ENCODE results near the gene MPPE1. TPM values are rescaled to one million over a fixed set of nuclear protein-coding genes. Genes with fewer than 3 reads are reported as not detected.

Gene MPPE1
- total and polyA plus RNA-seq, 10 of the 15 experiments (the other 5 are each of a cell fraction or from before 2014, with no cell fraction given), result 13.8 to 34.5 (median 27.6) TPM

DNA sequence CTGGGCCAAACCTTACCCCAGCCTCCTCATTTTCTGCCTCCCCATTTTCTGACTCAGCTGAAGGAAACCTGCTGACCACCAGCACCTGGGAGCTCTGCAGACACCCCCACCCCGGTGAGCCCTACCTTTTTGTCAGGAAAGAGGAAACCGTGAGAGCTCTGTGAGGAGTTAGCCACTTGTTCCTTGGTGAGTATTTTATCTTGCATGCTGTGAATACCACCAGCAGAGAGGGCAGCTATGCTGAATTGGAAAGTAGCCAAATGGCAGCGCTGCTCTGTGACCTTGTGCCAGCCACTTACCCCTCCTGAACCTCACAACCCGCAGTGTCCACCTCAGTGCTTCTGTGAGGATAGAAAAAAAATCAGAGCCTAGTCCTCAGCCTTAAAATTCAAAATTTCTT is 2.5 kb downstream of the MPPE1 start:
- CTCF ChIA-PET, result interaction anchor here (0.8 to 1.8 kb wide), 3 partner anchors 10 to 58 kb away, joined by 3 to 7 read pairs (median 5); no protein-coding TSS in a partner anchor
- FAIRE-seq (no peak), DNase-seq (ENCODE audit: low read depth, low spot score) (no peak), ATAC-seq (no peak)
- H3K27ac ChIP-seq (ENCODE audit: control insufficient read depth, insufficient read depth), result no peak overlapping the region
- H3K4me1 ChIP-seq (ENCODE audit: control insufficient read depth, insufficient read depth, low read length), result peaks cover 5% of the 10 kb centered on the region
- TF ChIP-seq CBFB (IDR thresholded peaks at IDR 0.05; ENCODE audit: low read depth), result no peak
- TF ChIP-seq SIX5 (IDR thresholded peaks at IDR 0.05; ENCODE audit: low read depth, low read length, severe bottlenecking), result no peak
- H3K9me3 ChIP-seq (replicated peaks; ENCODE audit: control insufficient read depth, insufficient read depth, low read length), result no peaks in the 10 kb centered on the region
- no peaks in the 10 kb centered on the region for H4K20me1 ChIP-seq (ENCODE audit: control insufficient read depth, insufficient read depth)
- in situ Hi-C loops (cut with MboI) (no loop called here), intact Hi-C loops (cut with micrococcal nuclease; ENCODE audit: unreplicated experiment) (loop anchor here (5.0 kb wide), 1 partner anchor 53 kb away; the partner anchor contains the start of gene CHMP1B)
- no peak overlapping the region for H3K4me3 ChIP-seq
- POLR2A ChIA-PET, result interaction anchor here (0.5 to 1.3 kb wide), 2 partner anchors 10 to 370 kb away, joined by 4 to 5 read pairs; no protein-coding TSS in a partner anchor
- H3K27me3 ChIP-seq (replicated peaks in 1 of 2; ENCODE audit: control insufficient read depth in 2 of 2, insufficient read depth in 2 of 2, low read length in 1 of 2), result no peaks in the 10 kb centered on the region
- no peak overlapping the region for H2AFZ ChIP-seq (ENCODE audit: control insufficient read depth, low read depth, low read length)
- no peak overlapping the region for H3K4me2 ChIP-seq (ENCODE audit: control insufficient read depth, insufficient read depth)
- SMC1A ChIA-PET (ENCODE audit: uncharacterized antibody, unreplicated experiment), result interaction anchor here (1.1 to 1.4 kb wide), 3 partner anchors 18 to 41 kb away, joined by 3 to 4 read pairs (median 4); no protein-coding TSS in a partner anchor
- H3K79me2 ChIP-seq (ENCODE audit: control insufficient read depth, insufficient read depth, low read length), result peaks cover 13% of the 10 kb centered on the region
- H3K9ac ChIP-seq (ENCODE audit: control insufficient read depth, insufficient read depth, low read length), result no peak overlapping the region
- RAD21 ChIA-PET (ENCODE audit: unreplicated experiment), result no interaction called here
- 88% methylated on average over 4 of the region's 4 CpGs for WGBS (ENCODE audit: insufficient coverage, insufficient replicate concordance, low lambda C conversion rate, missing lambda C conversion rate)
- H3K36me3 ChIP-seq (ENCODE audit: control insufficient read depth in 2 of 2, insufficient read depth in 2 of 2, low read length in 1 of 2), result peaks cover 0 to 5% of the 10 kb centered on the region in 2 experiments; a peak in 3 of 4 replicates
- no TSS peak for BruUV-seq (replicated peaks)

DNA sequence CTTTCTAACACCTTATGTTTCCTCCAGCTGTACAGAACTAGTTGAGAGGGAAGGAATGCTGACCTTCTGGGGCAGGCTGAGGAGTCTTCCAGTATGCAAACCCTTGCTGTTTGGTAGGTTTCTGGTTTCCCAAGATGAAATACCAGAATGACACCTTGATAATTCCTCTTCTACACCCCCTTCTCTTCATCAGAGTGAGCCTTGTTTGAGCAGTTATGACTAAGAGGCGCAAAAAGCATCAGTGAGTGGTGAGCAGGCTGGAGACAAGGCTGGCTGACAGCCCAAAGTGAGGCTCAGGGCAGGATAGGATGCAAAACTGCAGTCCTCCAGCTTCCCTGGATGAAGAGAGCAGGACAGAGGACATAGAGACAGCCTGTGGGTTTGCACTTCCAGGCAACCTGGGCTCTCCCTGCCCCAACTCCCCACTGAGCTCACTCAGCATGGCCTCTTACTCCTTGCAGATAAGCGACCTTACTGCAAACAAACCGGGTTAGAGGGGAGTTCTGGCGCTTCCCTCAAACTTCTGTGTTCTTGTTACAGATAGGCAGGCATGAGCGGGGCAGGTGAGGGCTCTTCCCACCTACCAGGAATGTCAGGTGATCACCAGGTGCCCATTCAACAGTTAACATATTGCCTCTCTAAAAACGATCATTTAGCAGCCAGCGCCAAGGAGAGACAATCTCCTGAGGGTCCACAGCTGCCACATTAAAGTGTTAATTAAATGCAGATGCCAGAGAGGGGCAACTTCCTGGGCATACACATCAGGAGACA is 5.4 kb downstream of the MPPE1 start:
- BruUV-seq (replicated peaks), result no TSS peak
- Histone ChIP-seq H3K79me2 (ENCODE audit: control insufficient read depth, insufficient read depth, low read length) (peaks cover 9% of the 10 kb centered on the region), H3K27ac (ENCODE audit: control insufficient read depth, insufficient read depth) (no peak overlapping the region), H3K4me1 (ENCODE audit: control insufficient read depth, insufficient read depth, low read length) (peaks cover 5% of the 10 kb centered on the region), H3K27me3 (replicated peaks in 1 of 2; ENCODE audit: control insufficient read depth in 2 of 2, insufficient read depth in 2 of 2, low read length in 1 of 2) (no peaks in the 10 kb centered on the region), H3K36me3 (ENCODE audit: control insufficient read depth in 2 of 2, insufficient read depth in 2 of 2, low read length in 1 of 2) (peaks cover 0 to 5% of the 10 kb centered on the region in 2 experiments; a peak in 3 of 4 replicates), H4K20me1 (ENCODE audit: control insufficient read depth, insufficient read depth) (no peaks in the 10 kb centered on the region), H3K9me3 (replicated peaks; ENCODE audit: control insufficient read depth, insufficient read depth, low read length) (no peaks in the 10 kb centered on the region), H3K4me2 (ENCODE audit: control insufficient read depth, insufficient read depth) (no peak overlapping the region), H3K4me3 (no peak overlapping the region), H2AFZ (ENCODE audit: control insufficient read depth, low read depth, low read length) (no peak overlapping the region), H3K9ac (ENCODE audit: control insufficient read depth, insufficient read depth, low read length) (no peak overlapping the region)
- CTCF ChIA-PET, result no interaction called here
- in situ Hi-C loops (cut with MboI) (no loop called here), intact Hi-C loops (cut with micrococcal nuclease; ENCODE audit: unreplicated experiment) (no loop called here)
- WGBS (ENCODE audit: insufficient coverage, insufficient replicate concordance, low lambda C conversion rate, missing lambda C conversion rate), result 90% methylated on average over 7 of the region's 7 CpGs
- DNase-seq (ENCODE audit: low read depth, low spot score) (no peak), FAIRE-seq (no peak), ATAC-seq (no peak)
- POLR2A ChIA-PET, result no interaction called here
- SMC1A ChIA-PET (ENCODE audit: uncharacterized antibody, unreplicated experiment), result interaction anchor here (1.4 to 1.5 kb wide), 2 partner anchors 11 to 36 kb away, joined by 3 to 4 read pairs; no protein-coding TSS in a partner anchor
- TF ChIP-seq PAX8 (IDR thresholded peaks at IDR 0.05), result no peak
- no peak for TF ChIP-seq ATF7 (IDR thresholded peaks at IDR 0.05; ENCODE audit: low read depth)
- TF ChIP-seq, protein P1, sequence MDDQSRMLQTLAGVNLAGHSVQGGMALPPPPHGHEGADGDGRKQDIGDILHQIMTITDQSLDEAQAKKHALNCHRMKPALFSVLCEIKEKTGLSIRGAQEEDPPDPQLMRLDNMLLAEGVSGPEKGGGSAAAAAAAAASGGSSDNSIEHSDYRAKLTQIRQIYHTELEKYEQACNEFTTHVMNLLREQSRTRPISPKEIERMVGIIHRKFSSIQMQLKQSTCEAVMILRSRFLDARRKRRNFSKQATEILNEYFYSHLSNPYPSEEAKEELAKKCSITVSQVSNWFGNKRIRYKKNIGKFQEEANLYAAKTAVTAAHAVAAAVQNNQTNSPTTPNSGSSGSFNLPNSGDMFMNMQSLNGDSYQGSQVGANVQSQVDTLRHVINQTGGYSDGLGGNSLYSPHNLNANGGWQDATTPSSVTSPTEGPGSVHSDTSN (IDR thresholded peaks at IDR 0.05; ENCODE audit: insufficient replicate concordance, low read depth, low read length), result no peak
- TF ChIP-seq, protein P2, sequence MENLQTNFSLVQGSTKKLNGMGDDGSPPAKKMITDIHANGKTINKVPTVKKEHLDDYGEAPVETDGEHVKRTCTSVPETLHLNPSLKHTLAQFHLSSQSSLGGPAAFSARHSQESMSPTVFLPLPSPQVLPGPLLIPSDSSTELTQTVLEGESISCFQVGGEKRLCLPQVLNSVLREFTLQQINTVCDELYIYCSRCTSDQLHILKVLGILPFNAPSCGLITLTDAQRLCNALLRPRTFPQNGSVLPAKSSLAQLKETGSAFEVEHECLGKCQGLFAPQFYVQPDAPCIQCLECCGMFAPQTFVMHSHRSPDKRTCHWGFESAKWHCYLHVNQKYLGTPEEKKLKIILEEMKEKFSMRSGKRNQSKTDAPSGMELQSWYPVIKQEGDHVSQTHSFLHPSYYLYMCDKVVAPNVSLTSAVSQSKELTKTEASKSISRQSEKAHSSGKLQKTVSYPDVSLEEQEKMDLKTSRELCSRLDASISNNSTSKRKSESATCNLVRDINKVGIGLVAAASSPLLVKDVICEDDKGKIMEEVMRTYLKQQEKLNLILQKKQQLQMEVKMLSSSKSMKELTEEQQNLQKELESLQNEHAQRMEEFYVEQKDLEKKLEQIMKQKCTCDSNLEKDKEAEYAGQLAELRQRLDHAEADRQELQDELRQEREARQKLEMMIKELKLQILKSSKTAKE (IDR thresholded peaks at IDR 0.05; ENCODE audit: low read depth, poor library complexity, severe bottlenecking), result no peak
- no peak for TF ChIP-seq MYB (IDR thresholded peaks at IDR 0.05; ENCODE audit: borderline replicate concordance, low read depth, low read length)
- TF ChIP-seq SMAD5 (IDR thresholded peaks at IDR 0.05; ENCODE audit: low read depth), result no peak
- TF ChIP-seq TAF1 (IDR thresholded peaks at IDR 0.05; ENCODE audit: borderline replicate concordance, low read depth, low read length), result no peak
- no peak for TF ChIP-seq RAD51 (IDR thresholded peaks at IDR 0.05)
- RAD21 ChIA-PET (ENCODE audit: unreplicated experiment), result no interaction called here

All from GM12878 (cell line).